Heart right ventricle (tissue), 16 donors: ENCODE results near the gene DIP2C. TPM values are rescaled to one million over a fixed set of nuclear protein-coding genes. Genes with fewer than 3 reads are reported as not detected.

Source experiments
- ATAC-seq, 8 donors: fragments of 200-7000 bp; cut with Tn5 transposase; one replicate each; pipeline ENCODE4 v1.9.1; 2020; ENCODE audit warnings: mild to moderate bottlenecking in 8 of 8, moderate library complexity in 8 of 8, moderate number of reproducible peaks in 1 of 8
- DNase-seq, 2 donors: peaks; one replicate each; pipeline ENCODE4 v3.0.0-alpha.2; 2020
- H3K27ac ChIP-seq, 10 donors: fragments of 200-600 bp; sonication (generic) in 2 of 10; one replicate each; pipeline versions ENCODE4 v1.5.0 to v1.8.0; 2020 to 2022; ENCODE audit warnings: mild to moderate bottlenecking in 3 of 10
- H3K27me3 ChIP-seq, 7 donors: fragments of 200-600 bp; one replicate each; pipeline ENCODE4 v1.8.0; 2021 to 2022; ENCODE audit warnings: mild to moderate bottlenecking in 2 of 7
- H3K36me3 ChIP-seq, 9 donors: fragments of 200-600 bp; sonication (generic) in 1 of 9; one replicate each; pipeline versions ENCODE4 v1.5.0 to v1.8.0; 2020 to 2022; ENCODE audit warnings: mild to moderate bottlenecking in 2 of 9
- H3K4me1 ChIP-seq, 9 donors: fragments of 200-600 bp; sonication (generic) in 1 of 9; one replicate each; pipeline versions ENCODE4 v1.5.0 to v1.8.0; 2020 to 2022; ENCODE audit warnings: mild to moderate bottlenecking in 4 of 9
- H3K4me3 ChIP-seq, 10 donors: fragments of 200-600 bp; sonication (generic) in 2 of 10; one replicate each; pipeline versions ENCODE4 v1.5.0 to v1.8.0; 2020 to 2022; ENCODE audit warnings: mild to moderate bottlenecking in 7 of 10, moderate library complexity in 2 of 10
- H3K9me3 ChIP-seq, 11 donors: fragments of 200-600 bp in 10 of 11; sonication (generic) in 2 of 11; one replicate each; pipeline versions ENCODE4 v1.5.0 to v1.8.0; 2013 to 2022; ENCODE audit warnings: mild to moderate bottlenecking in 2 of 11, control low read depth in 1 of 11, moderate library complexity in 1 of 11
- CTCF ChIP-seq, 9 donors: fragments of 200-600 bp; sonication (generic) in 2 of 9; IDR thresholded peaks; one replicate each; pipeline versions ENCODE4 v1.5.0 to v1.8.0; 2021 to 2022; ENCODE audit warnings: antibody characterized with exemption in 9 of 9, mild to moderate bottlenecking in 5 of 9, moderate library complexity in 1 of 9
- WGBS, 2 donors: extraction: QIAGEN DNeasy Blood & Tissue Kit; methylation state at CpG; one replicate each; pipeline ENCODE4 v1.1.7; 2013; ENCODE audit warnings: inconsistent platforms in 1 of 2; 5-methylcytosine and 5-hydroxymethylcytosine counted together
- intact Hi-C, 10 donors: fragments of 100-400 bp; cut with DNase I; formaldehyde crosslinking; loops; one replicate each; pipeline versions ENCODE4 v1.11.1 to v1.14.2; 2022
- polyA plus RNA-seq, 2 donors: library from polyadenylated mRNA; stranded (reverse); fragments of 200-250 nt; gene quantifications; one replicate each; pipeline ENCODE4 v1.2.3, GENCODE V29; 2013
- total RNA-seq, 10 donors: library from RNA; stranded (reverse); fragmentation: NEBNext Ultra II Directional in 3 of 10; extraction: Animal tissue kit (Norgen Biotek cat#: 25700) in 3 of 10; gene quantifications; one replicate each; pipeline versions ENCODE4 v1.2.1 to v1.2.4, GENCODE V29; 2021 to 2023
- donor health status: Arrhythmogenic right ventricular cardiomyopathy.
- donor health status: ischemic (EF 13 %, LVEDD 7.1; RV severe dilation, severe dysfunction).
- donor health status: healthy with polysubstance abuse.
- donor health status: DM: no; HTN: yes; CAD: no.
- donor health status: DM: no; HTN: no; CAD: no.
- donor health status: ischemic (EF 25% LVEDD 6.9; RV normal size, moderate dysfunction).
- donor health status: ischemic (EF 25% LVEDD 5.7; RV mildly dilated, moderate dysfunction).
- donor health status: healthy.
- donor health status: DM: yes; HTN: yes; CAD: no.
- donor health status: Ischemic cardiomyopathy.
- donor health status: ischemic (EF 35%, LVEDD 5.7; RV mildly dilated, moderate dysfunction).
- donor health status: nonischemic (EF 11% LVEDD 7.7; RV severe dilation, severe dysfunction).
- donor health status: DM: yes; HTN: yes; CAD: no.
- donor health status: PGD.
- donor health status: ischemic (EF 29% LVEDD 5.4; RV normal size, mild dysfunction).
- donor health status: nonischemic (EF 23%, LVEDD 6.1; RV moderate dilation, normal function).

Gene DIP2C
- total and polyA plus RNA-seq, 12 donors, result 7.1 to 48.2 (median 33.7) TPM

- DNase-seq (no peak), ATAC-seq (no peak)
- intact Hi-C loops, result no loop called here
- 88 to 89% methylated on average over 14 of the region's 14 CpGs for WGBS, 2 donors
- Histone ChIP-seq H3K27ac (no peak overlapping the region), H3K4me1 (no peaks in the 10 kb centered on the region), H3K4me3 (no peak overlapping the region), H3K27me3 (no peaks in the 10 kb centered on the region), H3K9me3 (no peaks in the 10 kb centered on the region), H3K36me3 (peaks cover 0 to 49% (median 19%) of the 10 kb centered on the region in 9 donors)
- TF ChIP-seq CTCF (IDR thresholded peaks at IDR 0.05), result no peak
Measured at GRCh38 chr10:422675-423074, 266.8 kb downstream of the DIP2C start.

- 87 to 91% methylated on average over 11 of the region's 11 CpGs for WGBS, 2 donors
- H3K27me3 ChIP-seq, result no peaks in the 10 kb centered on the region
- TF ChIP-seq CTCF (IDR thresholded peaks at IDR 0.05), result no peak
- H3K4me1 ChIP-seq, result no peaks in the 10 kb centered on the region
- ATAC-seq (no peak), DNase-seq (no peak)
- no peaks in the 10 kb centered on the region for H3K9me3 ChIP-seq
- H3K36me3 ChIP-seq, result peaks cover 0 to 51% (median 19%) of the 10 kb centered on the region in 9 donors
- H3K4me3 ChIP-seq, result no peak overlapping the region
- intact Hi-C loops, result no loop called here
- no peak overlapping the region for H3K27ac ChIP-seq
Measured at GRCh38 chr10:422241-422640, 267.2 kb downstream of the DIP2C start.

DNA sequence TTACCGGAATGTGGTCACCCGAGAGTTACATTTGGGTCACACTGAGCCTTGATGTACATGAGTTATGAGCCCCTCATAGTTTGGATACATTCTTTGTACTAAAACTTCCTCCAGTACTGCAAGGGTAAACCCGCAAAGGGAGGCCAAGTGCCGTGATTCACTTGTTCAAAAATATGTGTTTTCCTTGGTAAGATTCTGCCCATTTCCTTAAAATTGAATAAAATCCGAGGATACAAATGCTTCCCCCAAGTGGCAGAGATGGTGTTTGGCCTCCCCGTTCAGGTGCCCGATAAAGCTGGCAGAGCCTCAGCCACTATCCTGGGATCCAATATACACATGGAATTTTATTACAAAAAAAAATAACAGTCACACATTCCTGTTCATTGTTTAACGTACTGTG, 268.3 kb downstream of the DIP2C start:
- Histone ChIP-seq H3K4me3 (no peak overlapping the region), H3K27me3 (no peaks in the 10 kb centered on the region), H3K4me1 (no peaks in the 10 kb centered on the region), H3K27ac (no peak overlapping the region), H3K9me3 (no peaks in the 10 kb centered on the region), H3K36me3 (peaks cover 0 to 61% (median 19%) of the 10 kb centered on the region in 9 donors)
- whole genome bisulfite sequencing, 2 donors, result 81 to 86% methylated on average over 8 of the region's 8 CpGs
- no peak for ATAC-seq
- intact Hi-C loops, result no loop called here
- DNase-seq, result no peak
- no peak for TF ChIP-seq CTCF (IDR thresholded peaks at IDR 0.05)

DNA sequence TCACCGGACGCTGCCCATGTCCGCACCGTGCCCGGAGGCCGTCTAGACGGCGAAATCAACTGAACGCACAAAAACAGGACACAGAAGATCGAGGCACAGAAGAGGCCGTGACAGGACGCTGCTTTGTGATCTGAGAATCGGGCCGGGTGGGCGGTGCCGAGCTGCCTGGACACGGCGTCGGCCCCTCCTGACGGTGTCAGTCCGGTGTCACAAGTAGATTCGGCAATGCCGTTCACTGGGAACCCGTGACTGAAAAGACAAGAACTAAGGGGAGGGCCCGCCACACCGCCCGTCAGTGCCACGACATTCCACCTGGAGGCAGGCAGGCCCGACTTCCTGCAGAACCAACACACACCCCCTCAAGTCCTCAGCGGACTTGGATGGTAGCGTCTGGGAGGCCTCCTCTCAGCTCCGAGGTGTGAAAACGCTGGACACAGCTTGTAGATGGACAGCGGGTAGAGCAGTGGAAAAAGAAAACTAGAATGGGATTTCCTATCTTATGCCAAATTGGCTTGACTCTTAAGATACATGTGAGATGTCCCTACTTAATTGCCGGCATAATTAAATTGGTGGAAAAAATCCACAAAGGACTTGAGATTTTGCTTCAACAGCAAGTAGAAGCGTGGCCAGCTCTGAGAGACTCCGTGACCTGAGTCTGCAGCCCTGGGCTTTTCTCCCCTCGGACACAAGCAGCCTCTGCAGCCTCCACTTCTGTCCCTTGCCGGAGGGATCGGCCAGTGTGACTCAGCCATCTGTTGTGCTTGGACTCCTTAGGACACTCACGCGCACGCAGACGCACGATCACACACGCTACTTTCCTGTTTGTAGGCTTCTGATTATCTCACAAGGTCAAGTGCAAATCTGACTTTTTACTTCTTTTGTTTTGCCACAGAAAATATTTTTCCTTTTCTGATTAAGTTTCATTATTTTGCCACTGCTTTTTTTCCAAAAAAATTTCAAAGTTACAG, 269.0 kb downstream of the DIP2C start:
- Histone ChIP-seq H3K27ac (no peak overlapping the region), H3K27me3 (no peaks in the 10 kb centered on the region), H3K9me3 (no peaks in the 10 kb centered on the region), H3K4me3 (no peak overlapping the region), H3K36me3 (peaks cover 0 to 68% (median 19%) of the 10 kb centered on the region in 9 donors), H3K4me1 (no peaks in the 10 kb centered on the region)
- TF ChIP-seq CTCF (IDR thresholded peaks at IDR 0.05), result no peak
- DNase-seq, result no peak
- intact Hi-C loops, result no loop called here
- 92 to 95% methylated on average over 46 of the region's 46 CpGs for WGBS, 2 donors
- peak in 1 of 8 donors; percentile 31 for ATAC-seq
